Limb (tissue), 2 donors: ENCODE measurements around the gene LHX5.
"Not testable (repeated sequence)": the region's sequence is repeated elsewhere in the genome, so short reads cannot be mapped to it uniquely, and the experiment has no call there.

Experiments used
- DNase-seq, 2 donors: peaks; one replicate each; pipeline ENCODE4 v3.0.0-alpha.2; 2016; ENCODE audit errors: extremely low spot score in 2 of 2

The LHX5 gene

DNA sequence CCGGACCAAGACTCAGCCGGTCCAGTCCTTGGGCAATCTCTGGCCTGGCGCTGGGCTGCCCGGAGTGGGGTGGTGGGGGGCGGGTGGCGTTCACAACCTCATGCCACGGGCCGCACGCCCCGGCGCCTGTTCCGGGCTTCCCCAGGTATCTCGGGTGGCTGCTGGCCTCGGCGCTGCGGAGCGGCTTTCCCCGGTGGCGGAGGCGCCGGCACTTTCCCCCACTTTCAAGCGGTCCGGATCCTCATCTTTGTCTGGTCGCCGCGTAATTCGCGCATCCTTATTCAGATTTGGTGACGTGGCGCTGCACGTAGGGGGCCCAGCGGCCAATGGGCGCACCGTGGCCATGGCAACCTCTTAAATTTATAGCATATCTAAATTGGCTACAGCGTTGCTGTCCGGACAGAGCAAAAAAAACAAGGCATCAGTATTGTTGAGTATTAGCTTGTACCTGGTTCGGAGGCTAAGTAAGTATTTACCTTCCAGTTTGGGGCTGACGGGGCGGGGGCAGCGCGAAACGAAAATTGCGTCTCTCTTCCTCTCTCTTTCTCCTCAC, at the start of gene LHX5:
Gene LHX5, minus strand, starts transcription at position 253 of the 553 bp plus-strand sequence. CDS start 373 bp downstream, outside the sequence.
- peak in 1 of 2 donors; percentile 58 for DNase-seq

DNA sequence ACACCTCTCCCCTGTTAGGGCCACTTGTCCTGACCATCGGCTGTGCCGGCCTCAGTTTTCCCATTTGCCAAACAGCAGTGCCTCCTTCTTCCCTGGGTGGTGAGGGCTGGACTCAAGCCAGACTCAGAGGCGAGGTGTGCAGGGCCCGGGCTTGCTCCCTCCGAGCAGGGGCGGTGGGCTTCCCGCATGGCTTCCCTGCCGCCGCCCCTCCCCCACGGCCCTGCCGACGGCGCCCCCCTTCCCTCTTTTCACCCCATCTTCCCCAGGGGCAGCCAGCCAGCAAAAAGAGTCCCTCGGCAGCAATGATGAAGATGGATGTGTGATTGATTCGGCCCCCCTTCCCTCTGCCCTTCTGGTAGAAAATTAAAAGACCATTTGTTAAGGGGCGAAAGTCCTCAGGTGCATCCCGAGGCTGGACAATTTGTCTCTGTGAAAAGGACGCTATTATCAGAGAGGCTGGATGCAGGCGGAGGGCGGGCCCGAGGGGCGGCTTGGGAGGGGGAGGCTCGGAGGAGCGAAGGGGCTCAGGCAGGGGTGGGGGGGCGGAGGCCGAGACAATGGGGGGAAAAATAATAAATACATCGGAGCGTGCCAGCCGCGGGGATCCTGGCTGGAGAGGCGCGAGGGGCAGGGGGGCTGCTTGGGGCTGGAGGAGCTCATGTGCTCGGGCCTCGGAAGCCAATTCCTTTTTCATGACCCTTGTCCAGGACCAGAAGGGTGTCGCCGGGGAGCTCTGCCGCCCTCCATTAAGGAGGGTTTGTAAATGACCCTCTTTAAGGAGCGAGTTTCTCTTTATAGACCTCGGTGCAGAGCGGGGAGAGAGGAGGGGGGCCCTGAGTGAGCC, 48.0 kb upstream of the LHX5 start:
- DNase-seq: peak in 1 of 2 donors; percentile 43

DNA sequence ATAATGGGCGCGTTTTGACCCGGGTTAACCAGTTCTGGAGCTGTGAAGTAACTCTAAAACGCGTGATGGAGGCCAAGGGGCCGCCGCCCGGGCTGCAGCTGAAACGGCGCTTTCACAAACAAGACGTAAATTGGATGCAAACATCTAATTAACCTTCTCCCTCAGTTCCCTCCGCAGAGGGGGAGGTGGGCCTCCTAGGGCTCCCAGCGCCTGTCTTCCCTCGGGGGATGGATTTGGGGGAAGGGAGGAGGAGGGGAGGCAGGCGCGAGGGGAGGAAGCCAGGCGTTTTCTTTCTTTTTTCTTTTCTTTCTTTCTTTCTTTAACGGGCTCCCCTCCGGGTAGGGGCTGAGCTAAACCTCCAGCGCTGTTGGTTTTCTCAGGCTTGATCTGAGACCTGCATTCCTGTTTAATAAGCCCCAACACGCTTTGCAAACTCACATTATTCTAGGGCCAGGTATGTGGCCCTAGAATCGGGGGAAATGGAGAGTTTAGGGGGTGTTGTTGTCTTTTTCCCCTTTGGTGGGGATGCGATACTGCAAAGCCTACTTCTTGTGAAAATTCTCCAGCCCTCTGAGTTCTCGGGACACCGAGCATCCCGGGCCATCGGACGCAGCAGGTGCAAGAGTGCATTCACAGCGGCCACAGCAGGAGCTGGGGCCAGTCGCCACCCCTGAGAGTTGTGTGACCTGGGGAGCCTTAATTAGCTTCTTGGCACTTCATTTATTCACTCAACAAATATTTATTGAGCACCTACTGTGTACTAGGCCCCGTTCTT, 43.6 kb upstream of the LHX5 start:
- DNase-seq: peak in 1 of 2 donors; percentile 27

DNA sequence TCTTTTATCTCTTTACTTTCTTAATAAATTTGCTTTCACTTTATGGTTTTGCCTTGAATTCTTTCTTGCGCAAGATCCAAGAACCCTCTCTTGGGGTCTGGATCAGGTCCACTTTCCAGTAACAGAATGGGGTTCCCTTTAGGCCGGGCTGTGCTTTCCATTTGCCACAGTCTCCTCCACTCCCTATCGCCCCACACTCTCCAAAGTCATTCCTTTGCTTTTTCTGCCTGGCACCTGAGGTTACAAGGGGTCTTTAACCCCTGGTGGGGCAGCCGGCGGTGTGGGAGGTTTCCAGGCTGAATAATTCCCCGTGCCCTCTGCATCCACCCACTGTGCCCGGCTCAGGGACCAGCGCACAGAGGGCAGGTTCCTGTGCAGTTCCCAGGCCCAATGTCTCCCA, 42.9 kb upstream of the LHX5 start:
- DNase-seq: no peak

DNA sequence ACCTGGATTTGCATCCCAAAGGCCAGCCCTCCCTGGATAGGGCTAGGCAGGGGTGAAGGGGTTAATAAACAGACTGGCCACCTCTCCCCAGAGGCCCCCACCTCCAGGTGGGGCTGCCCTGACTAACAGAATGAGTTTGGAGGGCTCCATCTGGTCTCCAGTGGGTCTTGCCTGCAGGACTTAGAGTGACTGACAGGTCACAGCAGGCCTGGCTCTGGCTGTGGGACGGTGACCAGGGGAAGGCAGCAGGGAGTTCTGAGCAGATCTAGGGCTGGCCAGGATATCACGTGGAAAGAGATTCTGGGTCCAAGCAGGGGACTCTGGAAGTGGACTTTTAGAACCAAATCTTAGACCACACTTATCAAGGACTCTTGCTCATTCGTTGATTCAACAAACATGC, 40.9 kb upstream of the LHX5 start:
- no peak for DNase-seq

DNA sequence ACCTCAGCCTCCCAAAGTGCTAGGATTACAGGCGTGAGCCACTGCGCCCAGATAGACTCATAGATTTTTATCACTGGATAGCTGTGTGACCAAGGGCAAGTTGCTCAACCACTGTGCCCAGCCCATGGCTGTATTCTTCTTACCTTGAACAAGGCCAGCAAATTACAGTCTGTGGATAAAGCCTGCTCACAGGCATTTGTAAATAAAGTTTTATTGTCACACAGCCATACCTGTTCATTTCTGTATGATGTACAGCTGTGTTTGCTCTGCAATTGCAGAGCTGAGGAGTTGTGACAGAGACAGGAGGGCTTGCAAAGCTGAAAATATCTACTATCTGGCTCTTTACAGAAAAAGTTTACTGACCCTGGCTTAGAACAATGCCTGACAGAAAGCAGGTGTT, 35.2 kb upstream of the LHX5 start:
- no peak for DNase-seq

DNA sequence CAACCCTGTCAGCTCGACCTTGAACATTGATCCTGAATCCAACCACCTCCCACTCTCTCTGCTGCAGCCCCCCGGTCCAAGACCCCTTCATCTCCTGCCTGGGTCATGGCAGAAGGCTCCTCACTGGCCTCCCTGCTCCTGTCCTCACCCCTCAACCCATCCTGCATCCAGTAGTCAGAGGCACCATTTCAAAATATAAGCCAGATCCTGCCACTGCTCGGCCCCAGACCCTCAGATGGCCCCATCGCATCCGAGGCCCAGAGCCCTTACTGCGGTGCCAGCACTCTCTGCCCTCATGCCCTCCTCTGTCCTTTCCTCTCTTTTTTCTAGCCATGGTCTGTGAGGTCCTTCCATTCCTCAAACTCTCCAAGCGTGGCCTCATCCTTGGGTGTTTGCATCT, 34.3 kb upstream of the LHX5 start:
- DNase-seq: no peak

DNA sequence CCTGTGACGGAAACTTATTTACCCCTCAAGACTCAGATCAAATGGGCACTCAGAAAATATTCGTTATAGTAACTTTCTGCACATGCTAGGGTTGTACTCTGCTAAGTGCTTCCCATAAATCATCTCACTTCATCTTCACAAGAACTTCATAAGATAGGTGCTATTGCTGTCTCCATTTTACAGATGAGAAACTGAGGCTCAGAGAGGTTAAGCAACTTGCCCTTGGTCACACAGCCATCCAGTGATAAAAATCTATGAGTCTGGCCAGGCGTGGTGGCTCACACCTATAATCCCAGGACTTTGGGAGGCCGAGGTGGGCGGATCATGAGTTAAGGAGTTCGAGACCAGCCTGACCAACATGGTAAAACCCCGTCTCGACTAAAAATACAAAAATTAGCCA, 33.2 kb upstream of the LHX5 start:
- DNase-seq: no peak

DNA sequence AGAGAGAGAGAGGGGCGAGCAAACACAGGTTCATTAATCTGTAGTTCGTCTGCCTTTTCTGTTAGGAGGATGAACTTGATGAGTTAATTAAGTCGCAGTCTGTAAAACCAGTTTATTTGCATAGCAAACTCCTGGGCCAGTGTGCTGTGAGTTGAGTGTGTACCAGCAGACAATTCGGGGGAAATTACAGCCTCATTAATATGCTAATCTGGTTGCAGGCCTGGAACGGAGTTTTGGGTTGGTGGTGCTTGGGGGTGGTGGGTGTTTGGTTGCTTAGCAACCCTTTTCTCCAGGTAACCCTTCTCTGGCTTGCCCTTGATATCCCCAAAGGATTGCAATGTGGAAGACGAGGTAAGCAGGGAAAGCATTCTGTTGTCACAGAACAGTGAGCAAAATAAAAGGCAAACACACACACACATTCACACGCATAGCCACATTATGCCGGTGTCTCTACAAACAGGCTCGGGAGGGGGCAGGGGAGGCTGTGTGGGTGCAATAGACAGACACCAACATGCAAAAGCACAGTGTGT, 29.2 kb upstream of the LHX5 start:
- peak in 1 of 2 donors; percentile 38 for DNase-seq

DNA sequence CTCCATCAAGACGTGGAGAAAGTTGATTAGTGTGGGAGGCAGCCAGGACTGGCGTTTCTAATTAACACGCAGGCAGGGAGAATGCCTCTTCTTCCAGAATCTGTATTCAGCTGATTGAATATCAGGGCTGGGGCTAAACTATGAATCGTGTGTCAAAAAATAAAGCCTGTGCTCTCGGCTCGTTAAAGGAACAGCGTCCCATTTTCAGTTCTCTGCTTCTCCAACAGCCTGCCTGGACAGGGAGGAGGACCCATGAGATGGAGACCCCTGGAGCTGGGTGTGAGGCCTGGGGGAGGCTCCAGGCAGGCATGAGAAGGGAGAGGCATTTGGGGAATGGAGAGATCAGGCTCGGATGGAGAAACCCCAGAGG, 28.6 kb upstream of the LHX5 start:
- DNase-seq: no peak

DNA sequence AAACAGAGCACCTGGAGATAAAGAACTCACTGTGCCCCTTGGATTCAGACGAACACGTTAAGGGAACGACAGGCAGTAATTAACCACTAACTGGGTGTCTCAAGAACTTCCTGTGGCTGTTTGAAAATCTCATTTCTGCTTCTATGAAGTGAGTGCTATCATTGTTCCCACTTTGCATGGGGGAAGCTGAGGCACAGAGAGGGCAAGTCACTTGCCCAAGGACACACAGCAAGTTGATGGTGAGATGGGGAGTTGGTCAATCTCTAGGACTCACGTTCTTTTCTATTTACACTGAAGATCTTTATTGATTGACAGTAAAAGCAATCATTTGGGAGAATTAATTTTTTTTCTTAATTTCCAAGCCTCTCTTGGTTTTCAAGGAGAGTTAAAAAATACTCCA, 26.8 kb upstream of the LHX5 start:
- no peak for DNase-seq

DNA sequence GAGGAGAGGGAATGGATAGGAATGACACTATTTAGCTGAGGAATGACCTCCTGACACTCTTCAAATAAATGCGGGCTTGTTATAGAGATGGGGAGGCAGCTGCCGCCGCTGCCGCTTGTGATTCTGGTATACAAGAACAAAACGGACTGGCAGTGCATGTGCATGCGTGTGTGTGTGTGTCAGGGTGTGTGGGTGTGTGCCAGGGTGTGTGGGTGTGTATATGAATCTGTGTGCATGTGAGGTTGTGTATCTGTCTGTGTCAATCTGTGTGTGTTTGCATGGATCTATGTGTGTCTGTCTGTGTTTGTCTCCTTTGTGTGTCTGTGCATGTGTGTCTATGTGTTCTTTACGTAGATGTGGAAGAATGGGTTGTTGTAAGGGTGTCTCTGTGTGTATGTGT, 26.0 kb upstream of the LHX5 start:
- no peak for DNase-seq

DNA sequence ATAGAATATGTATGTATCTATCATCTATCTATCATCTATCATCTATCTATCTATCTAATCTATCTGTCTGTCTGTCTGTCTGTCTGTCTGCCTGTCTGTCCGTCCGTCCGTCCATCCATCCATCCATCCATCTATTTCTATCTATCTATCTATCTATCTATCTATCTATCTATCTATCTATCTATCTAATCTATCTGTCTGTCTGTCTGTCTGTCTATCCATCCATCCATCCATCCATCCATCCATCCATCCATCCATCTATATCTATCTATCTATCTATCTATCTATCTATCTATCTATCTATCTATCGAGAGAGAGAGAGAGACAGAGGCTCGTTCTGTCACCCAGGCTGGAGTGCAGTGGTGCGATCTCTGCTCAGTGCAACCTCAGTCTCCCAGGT, 24.3 kb upstream of the LHX5 start:
- DNase-seq: not testable (repeated sequence)

DNA sequence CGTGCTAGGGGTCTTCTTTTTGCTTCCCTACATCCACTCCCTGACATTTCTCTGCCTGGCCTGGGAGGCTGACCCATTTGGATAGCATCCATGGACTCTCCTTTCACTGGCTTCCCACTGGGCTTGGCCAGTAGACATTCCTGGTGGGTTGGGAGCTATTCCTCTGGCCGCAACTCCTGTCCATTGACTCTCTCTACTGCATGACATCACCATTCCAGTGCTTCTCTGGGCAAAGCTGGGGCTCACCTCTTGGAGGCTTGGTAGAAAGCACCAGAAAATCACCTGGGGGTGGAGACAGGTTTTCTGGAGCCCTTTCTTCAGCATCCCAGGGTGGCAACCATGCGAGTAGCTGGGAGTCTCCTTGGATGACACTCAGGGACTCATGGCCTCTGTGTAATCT, 16.7 kb upstream of the LHX5 start:
- no peak for DNase-seq

DNA sequence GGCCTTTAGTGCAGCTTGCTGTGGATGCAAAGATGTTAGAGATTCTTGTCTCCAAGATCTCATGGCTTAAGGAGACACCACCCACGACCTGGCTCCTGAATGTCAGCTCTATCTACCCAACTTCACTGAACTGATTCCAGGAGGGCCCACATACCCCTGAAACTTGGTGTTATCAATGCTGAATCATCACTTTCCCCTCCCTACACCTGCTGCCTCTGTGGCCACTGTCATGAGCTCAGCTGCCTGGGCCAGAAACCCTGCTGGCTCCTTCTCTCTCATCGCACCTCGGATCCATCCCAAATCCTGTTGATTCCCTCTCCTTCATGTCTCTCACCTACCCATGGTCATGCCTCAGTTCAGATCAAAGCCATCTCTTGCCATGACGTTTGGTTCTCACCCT, 15.1 kb upstream of the LHX5 start:
- DNase-seq: no peak

DNA sequence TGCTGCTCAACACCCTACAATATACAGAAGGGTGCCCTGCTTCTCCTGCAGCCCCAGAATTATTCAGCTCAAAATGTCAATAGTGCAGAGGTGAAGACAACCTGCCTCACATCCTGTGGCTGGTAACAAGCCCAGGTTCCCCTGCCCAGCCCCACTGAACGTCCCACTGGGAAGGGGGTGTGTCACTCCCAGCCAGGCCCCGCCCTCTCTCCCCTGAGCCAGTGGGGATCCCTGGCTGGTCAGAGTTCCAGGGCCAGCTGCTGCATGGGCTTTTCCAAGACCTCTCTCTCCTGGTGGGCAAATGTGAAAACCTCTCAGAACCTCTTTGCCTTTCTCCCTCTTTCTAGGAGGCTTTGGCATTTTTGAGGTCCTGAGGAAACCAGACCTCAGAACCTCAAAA, 13.7 kb upstream of the LHX5 start:
- no peak for DNase-seq

DNA sequence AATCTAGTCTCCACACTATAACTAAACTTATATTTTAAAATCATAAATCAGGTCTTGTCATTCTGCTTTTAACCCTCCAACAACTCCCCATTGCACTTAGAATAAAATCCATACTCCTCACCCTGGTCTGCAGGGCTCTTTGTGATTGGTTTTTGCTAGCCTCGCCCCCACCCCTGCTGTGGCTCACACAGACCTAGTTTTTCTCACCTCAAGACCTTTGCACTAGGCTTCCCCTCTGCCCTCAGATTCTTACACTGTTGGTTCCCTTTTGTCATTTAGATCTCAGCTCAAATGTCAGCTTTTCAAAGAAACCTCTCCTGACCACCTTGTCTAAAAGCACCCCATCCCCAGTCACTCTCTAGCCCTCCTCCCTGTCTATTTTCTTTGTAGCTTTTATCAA, 10.7 kb upstream of the LHX5 start:
- DNase-seq: no peak

DNA sequence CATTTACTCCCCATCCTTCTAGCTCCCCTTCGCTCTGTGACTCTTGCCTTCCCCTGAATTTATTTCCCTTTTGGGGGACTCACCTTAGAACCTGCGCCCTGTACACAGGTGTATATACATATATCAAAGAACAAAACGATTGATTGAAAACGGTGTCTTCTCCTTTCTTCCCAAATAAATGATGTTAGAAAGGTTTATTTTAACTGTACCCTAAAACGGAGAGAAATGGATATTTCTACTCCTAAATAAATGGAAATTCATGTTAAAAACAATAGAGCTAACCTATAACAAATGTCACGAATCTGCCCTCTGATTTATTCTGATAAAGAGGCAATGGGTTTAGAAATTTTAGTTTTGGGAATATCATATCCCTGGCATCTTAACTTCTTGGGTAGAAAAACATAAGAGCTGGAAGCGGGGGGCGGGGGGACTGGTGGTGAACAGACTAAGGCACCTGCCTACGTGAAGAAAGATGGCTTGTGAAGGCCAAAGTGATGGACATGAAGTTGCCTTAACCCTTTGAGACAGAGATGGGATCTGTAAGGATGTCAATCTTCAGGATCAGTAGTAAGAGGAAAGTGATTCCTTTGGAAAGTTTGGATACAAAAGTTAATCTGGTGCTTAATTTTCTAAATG, 8.8 kb upstream of the LHX5 start:
- DNase-seq: no peak

DNA sequence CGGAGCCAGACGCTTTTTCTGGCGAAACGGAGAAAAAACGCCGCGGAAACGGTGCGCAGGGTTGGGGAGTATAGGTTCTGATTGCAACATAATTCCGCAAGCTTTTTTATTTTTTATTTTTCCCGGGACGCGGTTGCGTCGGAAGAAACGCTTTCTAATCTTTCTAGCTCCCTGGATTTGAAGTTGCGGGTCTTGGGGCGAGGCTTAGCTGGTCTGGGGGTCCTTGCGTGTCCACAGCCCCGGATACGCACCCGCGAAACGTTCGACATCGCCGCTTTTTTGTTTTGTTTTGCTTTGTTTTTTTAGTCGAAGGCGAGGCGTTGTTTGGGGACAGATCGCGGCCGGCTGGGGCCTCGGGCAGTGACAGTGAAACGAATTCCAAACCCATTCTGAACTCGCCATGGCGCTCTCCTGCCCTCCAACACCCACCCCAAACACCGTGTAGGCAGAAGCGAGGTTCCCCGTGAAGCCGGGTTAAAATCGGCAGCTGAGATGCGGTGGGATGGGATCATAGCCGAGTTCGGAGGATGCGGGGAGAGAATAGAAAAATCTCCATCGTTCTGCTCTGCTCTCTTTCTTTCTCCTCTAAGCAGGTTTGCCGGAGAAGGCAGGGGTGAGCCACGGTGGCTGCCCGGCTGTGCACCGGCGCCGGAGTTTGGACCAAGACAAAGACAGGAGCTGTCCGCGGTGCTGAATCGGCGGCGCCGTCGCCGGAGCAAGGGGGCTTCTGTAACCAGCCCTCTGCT, 8.1 kb upstream of the LHX5 start:
- peak; percentile 59 to 84 for DNase-seq

DNA sequence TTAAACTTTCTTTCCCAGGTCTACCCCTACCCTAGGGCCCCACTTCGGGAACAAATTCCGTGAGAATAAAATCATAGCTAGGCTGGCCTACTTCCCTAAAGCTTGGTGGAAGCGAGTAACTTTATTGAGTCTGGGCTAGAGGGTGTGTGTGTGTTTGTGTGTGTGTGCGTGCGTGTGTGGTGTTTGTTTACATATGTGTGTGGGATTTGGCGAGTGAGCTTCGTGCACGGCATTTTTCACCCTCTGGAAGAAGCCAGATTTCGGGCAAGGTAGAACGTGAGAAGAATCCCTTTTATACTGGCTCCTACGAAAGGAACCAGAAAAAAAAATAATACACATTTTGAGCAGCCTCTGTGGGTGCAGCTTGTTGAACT, 7.5 kb upstream of the LHX5 start:
- DNase-seq: peak in 1 of 2 donors; percentile 32

DNA sequence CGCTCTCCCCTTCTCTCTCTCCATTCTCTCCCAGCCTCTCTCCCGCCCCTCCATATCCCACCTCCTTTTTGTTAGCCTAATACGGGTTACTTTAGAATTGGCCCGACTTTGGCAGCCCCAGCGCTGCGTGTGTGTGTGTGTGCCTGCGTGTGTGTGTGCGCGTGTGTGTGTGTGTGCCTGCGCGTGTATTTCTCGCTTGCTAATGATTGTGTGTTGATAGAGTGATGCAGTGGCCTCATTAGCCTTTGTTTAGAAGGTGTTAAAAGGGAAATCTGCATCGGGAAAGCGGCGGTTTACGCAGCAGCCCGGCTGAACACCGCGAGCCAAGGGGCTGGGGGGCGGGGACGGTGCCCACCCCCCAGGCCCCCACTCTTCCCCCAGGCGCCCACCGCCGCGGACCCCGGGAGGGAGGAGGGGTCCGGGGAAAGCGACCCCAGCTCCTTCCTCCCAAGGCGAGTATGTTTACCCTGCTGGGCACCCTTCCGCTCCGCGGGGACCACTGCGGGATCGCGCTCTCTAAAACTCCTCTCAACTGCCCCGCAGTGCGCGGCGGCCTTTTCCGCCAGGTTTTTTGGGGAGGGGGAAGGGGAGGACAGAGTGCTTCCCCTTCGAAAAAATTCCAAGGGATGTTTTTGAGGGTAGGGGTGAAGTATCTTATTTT, 6.8 kb upstream of the LHX5 start:
- no peak for DNase-seq
